Right atrium auricular region (tissue), 2 donors: ENCODE measurements around the gene JUND. TPM values are rescaled to one million over a fixed set of nuclear protein-coding genes. Genes with fewer than 3 reads are reported as not detected.
A peak's percentile ranks its signal among the peaks of the same experiment; 100 is the strongest.

Source experiments
- DNase-seq: peaks from one replicate; pipeline ENCODE4 v3.0.0-alpha.2; 2019; ENCODE audit warnings: low spot score
- H3K27ac ChIP-seq, 2 donors: fragments of 200-600 bp; sonication (generic); 1 replicate in 1 of 2; 2 replicates in 1 of 2; pipeline ENCODE4 v1.5.1; 2016 to 2019
- H3K27me3 ChIP-seq, 2 donors: fragments of 200-600 bp; sonication (generic); one replicate each; pipeline versions ENCODE4 v1.5.1 to v1.6.0; 2017 to 2019
- H3K36me3 ChIP-seq: fragments of 200-600 bp; sonication (generic); one replicate; pipeline ENCODE4 v1.5.1; 2016
- H3K4me1 ChIP-seq, 2 donors: fragments of 200-600 bp; sonication (generic); one replicate each; pipeline versions ENCODE4 v1.5.1 to v1.6.0; 2017 to 2019
- H3K4me3 ChIP-seq, 2 donors: fragments of 200-600 bp; sonication (generic); 1 replicate in 1 of 2; 2 replicates in 1 of 2; pipeline ENCODE4 v1.5.1; 2017 to 2019; ENCODE audit warnings: mild to moderate bottlenecking in 1 of 2, moderate library complexity in 1 of 2
- H3K9me3 ChIP-seq, 2 donors: fragments of 200-600 bp; sonication (generic); one replicate each; pipeline ENCODE4 v1.5.1; 2019
- total RNA-seq, 2 donors: library from RNA; depleted of rRNA; stranded (reverse); fragments of >200 nt; gene quantifications; one replicate each; pipeline ENCODE4 v1.1.0, GENCODE V29; 2016
- TF ChIP-seq, protein P1 (sequence below), 2 donors: fragments of 200-600 bp; sonication (generic); IDR thresholded peaks; one replicate each; pipeline ENCODE4 v1.5.1; 2019; ENCODE audit warnings: antibody characterized with exemption in 2 of 2

Gene JUND
- total RNA-seq, 2 donors from 2014 or later, result 240 to 420 TPM

DNA sequence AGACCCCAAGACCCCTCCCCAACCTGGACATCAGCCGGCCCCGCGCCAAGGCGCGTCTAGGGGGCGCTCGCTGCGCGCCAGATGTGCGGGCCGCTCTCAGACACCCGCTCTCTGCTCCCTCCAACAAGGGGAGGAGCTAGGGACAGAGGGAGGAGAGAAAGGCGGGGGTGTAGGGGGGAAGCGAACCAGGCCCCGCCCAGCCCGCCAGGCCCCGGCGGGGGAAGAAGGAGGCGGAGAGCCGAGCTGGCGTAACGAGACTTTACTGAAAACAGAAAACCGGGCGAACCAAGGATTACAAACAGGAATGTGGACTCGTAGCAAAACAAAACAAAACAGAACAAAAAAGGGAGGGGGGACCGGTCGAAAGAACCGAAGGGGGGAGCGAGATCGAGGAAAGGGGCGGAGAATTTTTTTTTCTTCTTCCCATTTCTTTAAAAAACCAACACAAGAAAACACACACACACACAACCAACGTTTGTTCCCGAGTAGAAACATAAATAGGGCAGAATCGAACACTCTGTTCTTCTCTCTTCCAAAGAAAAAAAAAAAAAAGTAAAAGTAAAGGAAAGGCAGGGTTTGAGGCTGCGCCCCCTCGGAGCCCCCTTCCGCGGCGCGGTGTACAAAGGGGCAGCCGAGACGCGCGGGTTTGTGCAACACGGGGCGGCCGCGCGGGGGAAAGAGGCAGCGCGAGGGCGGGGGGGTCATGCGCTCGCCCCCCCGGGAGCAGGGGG lies 1.7 kb downstream of the JUND start:
- no peaks in the 10 kb centered on the region for H3K9me3 ChIP-seq
- H3K27ac ChIP-seq, result peak overlapping the region; percentile 99
- peaks cover 0 to 56% of the 10 kb centered on the region in 2 donors for H3K4me1 ChIP-seq
- H3K4me3 ChIP-seq, result peak overlapping the region; percentile 92 to 100
- TF ChIP-seq, protein P1, sequence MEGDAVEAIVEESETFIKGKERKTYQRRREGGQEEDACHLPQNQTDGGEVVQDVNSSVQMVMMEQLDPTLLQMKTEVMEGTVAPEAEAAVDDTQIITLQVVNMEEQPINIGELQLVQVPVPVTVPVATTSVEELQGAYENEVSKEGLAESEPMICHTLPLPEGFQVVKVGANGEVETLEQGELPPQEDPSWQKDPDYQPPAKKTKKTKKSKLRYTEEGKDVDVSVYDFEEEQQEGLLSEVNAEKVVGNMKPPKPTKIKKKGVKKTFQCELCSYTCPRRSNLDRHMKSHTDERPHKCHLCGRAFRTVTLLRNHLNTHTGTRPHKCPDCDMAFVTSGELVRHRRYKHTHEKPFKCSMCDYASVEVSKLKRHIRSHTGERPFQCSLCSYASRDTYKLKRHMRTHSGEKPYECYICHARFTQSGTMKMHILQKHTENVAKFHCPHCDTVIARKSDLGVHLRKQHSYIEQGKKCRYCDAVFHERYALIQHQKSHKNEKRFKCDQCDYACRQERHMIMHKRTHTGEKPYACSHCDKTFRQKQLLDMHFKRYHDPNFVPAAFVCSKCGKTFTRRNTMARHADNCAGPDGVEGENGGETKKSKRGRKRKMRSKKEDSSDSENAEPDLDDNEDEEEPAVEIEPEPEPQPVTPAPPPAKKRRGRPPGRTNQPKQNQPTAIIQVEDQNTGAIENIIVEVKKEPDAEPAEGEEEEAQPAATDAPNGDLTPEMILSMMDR (IDR thresholded peaks at IDR 0.05), result peak; percentile 87 to 96
- DNase-seq, result peak; percentile 87
- peaks cover 23% of the 10 kb centered on the region for H3K36me3 ChIP-seq
- no peaks in the 10 kb centered on the region for H3K27me3 ChIP-seq

DNA sequence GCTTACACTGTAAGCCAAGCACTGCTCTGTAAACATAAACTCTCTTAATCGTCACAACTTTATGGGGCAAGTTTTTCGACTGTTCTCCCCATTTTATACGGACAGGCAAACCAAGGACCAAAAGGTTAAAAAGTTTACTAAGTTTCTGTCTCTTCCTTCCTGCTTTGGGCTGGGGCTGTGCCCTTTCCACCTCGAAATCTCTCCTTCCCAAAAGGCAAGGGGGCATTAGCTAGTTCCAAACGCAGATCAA lies 2.2 kb downstream of the JUND start:
- no peaks in the 10 kb centered on the region for H3K9me3 ChIP-seq
- H3K27me3 ChIP-seq, result no peaks in the 10 kb centered on the region
- TF ChIP-seq, protein P1 (IDR thresholded peaks at IDR 0.05), result no peak
- peaks cover 23% of the 10 kb centered on the region for H3K36me3 ChIP-seq
- peaks cover 0 to 59% of the 10 kb centered on the region in 2 donors for H3K4me1 ChIP-seq
- DNase-seq, result no peak
- peak overlapping the region; percentile 92 to 100 for H3K4me3 ChIP-seq
- H3K27ac ChIP-seq, result peak overlapping the region; percentile 99

DNA sequence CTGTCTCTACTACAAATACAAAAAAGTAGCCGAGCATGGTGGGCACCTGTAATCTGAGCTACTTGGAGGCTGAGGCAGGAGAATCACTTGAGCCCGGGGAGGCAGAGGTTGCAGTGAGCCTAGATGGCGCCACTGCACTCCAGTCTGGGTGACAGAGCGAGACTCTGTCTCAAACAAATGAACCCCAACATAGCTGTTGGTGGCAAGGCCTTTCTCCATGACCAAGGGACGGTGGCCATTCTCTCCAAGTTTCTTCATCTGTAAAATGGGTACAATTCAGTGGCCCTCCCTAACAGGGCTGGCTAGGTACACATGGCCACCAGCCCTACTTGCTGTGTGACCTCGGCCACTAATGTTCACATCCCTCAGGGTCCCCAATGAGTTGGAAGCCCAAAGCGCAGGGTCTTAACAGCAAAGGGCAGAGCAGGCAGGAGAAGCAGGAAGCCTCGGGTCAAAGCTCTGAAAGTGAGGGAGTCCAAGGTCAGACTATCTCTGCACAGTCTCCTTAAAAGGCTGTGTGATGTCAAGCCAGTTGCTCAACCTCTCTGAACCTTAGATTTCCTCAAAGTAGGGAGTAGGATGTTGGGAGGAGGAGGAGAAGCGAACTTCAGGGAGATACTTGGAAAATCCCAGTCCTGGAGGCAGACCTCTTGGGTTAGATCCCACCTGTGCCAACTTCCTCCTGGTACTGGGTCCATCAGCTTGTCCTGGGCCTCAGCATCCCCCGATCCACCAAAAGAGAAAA lies 2.7 kb downstream of the JUND start:
- DNase-seq, result no peak
- Histone ChIP-seq H3K27ac (peak overlapping the region; percentile 99), H3K4me3 (peak overlapping the region; percentile 92 to 100), H3K4me1 (peaks cover 0 to 62% of the 10 kb centered on the region in 2 donors), H3K9me3 (no peaks in the 10 kb centered on the region), H3K27me3 (no peaks in the 10 kb centered on the region), H3K36me3 (peaks cover 23% of the 10 kb centered on the region)
- TF ChIP-seq, protein P1 (IDR thresholded peaks at IDR 0.05), result no peak

DNA sequence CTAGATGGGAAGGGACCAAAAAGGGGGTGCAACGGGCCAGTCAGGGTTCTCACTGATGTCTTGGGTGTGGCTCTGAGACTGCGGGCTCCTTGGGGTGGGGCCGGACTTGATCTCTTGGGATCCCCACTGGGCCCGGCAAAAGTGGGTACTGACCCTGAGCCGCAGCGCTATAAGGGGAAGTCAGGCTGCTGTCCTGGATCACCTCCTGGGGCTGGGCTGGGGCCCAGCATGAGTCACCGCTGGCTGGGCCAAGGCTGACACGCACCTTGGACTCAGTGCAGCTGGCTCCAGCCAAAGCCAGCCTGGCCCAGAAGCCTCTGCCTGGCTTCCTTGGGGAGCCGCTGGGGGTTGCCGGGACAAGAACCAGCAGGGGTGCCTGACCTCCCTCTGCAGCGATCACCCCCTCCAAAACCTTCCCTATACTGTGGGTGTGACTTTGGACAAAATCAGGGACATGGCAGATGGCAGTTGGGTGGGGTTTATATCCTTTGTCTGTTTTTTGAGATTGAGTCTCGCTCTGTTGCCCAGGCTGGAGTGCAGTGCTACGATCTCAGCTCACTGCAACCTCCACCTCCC lies 6.6 kb downstream of the JUND start:
- H3K36me3 ChIP-seq, result peaks cover 16% of the 10 kb centered on the region
- no peaks in the 10 kb centered on the region for H3K27me3 ChIP-seq
- no peak overlapping the region for H3K4me3 ChIP-seq
- H3K9me3 ChIP-seq, result no peaks in the 10 kb centered on the region
- H3K27ac ChIP-seq, result peak overlapping the region; percentile 78 to 82
- DNase-seq, result peak; percentile 93
- TF ChIP-seq, protein P1 (IDR thresholded peaks at IDR 0.05), result no peak
- H3K4me1 ChIP-seq, result peaks cover 0 to 47% of the 10 kb centered on the region in 2 donors

DNA sequence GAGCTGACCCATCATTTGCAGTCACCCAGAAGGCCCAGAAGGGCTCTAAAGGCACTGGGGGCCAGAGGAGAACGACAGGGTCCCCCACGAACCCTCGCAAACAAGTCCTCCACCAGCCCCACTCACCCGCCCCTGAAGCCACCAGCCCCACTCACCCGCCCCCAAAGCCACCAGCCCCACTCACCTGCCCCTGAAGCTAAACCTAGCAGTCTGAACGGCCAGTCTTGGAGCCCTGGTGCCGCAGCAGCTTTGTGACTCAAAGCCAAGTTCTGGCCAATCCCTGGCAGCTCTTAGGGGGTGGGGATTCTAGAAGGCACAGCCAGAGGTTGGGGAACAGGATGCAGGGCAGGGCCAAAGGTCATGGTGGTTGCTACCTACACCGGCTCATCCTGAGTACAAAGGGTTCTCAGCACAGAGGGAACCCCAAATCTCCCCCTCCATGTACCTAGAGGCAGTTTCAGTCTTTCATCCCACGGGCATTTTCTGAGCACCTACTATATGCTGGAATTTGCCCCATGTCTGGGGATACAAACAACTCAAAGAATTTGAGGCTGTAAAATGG lies 7.1 kb downstream of the JUND start, which contains the start of gene IQCN:
TSS of gene IQCN (minus strand) at position 234 of the 562 bp plus-strand sequence. CDS start 4,974 bp downstream, outside the sequence.
- DNase-seq, result peak; percentile 77
- Histone ChIP-seq H3K27me3 (no peaks in the 10 kb centered on the region), H3K36me3 (peaks cover 15% of the 10 kb centered on the region), H3K9me3 (no peaks in the 10 kb centered on the region), H3K4me3 (no peak within 1 kb of the TSS), H3K27ac (peak within 1 kb of the TSS; percentile 78 to 82), H3K4me1 (peaks cover 0 to 46% of the 10 kb centered on the region in 2 donors)
- TF ChIP-seq, protein P1 (IDR thresholded peaks at IDR 0.05), result no peak
